Measurements from ENCODE around the gene FMN1.

GRCh38 chr15:32881528-32881927, 313.0 kb downstream of the FMN1 start:
- TF ChIP-seq CTCF (IDR thresholded peaks at IDR 0.05): no peak
- no peak for TF ChIP-seq POLR2A (IDR thresholded peaks at IDR 0.05)
